Measurements from ENCODE around the gene MMP28. TPM values are rescaled to one million over a fixed set of nuclear protein-coding genes. Genes with fewer than 3 reads are reported as not detected.

Gene MMP28
- total and polyA plus RNA-seq, 10 of the 15 experiments (the other 5 are each of a cell fraction or from before 2014, with no cell fraction given) = not detected

DNA sequence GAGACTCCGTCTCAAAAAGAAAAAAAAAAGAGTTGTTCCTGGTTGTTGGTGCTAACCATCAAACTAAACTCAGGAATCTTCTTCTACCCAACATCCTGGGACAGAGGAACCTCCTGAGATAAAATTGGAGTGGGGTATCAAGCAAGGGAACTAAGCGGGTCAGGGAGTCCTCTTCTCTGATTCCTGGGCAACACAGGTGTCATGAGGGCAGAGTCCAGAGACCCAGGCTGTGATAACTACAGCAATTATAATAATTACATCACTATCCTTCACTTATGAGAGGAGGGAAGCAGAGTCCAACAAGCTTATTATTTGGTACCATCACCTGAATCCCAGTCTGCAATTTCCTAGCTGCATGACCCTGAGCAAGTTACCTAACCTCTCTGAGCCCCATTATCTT is 26.6 kb downstream of the MMP28 start:
- Histone ChIP-seq H3K27me3 (replicated peaks in 1 of 2; ENCODE audit: control insufficient read depth in 2 of 2, insufficient read depth in 2 of 2, low read length in 1 of 2) (peaks cover 4 to 6% of the 10 kb centered on the region in 2 experiments), H4K20me1 (ENCODE audit: control insufficient read depth, insufficient read depth) (no peaks in the 10 kb centered on the region), H3K27ac (ENCODE audit: control insufficient read depth, insufficient read depth) (no peak overlapping the region), H3K79me2 (ENCODE audit: control insufficient read depth, insufficient read depth, low read length) (no peaks in the 10 kb centered on the region), H3K9ac (ENCODE audit: control insufficient read depth, insufficient read depth, low read length) (no peak overlapping the region), H3K9me3 (replicated peaks; ENCODE audit: control insufficient read depth, insufficient read depth, low read length) (no peaks in the 10 kb centered on the region), H3K4me2 (ENCODE audit: control insufficient read depth, insufficient read depth) (no peak overlapping the region), H3K4me1 (ENCODE audit: control insufficient read depth, insufficient read depth, low read length) (peaks cover 5% of the 10 kb centered on the region), H3K4me3 (no peak overlapping the region), H3K36me3 (ENCODE audit: control insufficient read depth in 2 of 2, insufficient read depth in 2 of 2, low read length in 1 of 2) (no peaks in the 10 kb centered on the region), H2AFZ (ENCODE audit: control insufficient read depth, low read depth, low read length) (no peak overlapping the region)
- FAIRE-seq = no peak
- SMC1A ChIA-PET (ENCODE audit: uncharacterized antibody, unreplicated experiment) = no interaction called here
- CTCF ChIA-PET = interaction anchor here (0.9 to 2.3 kb wide), 3 partner anchors 19 to 40 kb away, joined by 3 to 8 read pairs (median 3); partner anchors contain the start of gene TAF15
- RAD21 ChIA-PET (ENCODE audit: unreplicated experiment) = no interaction called here
- DNase-seq (ENCODE audit: low read depth, low spot score) = no peak
- intact Hi-C loops (cut with micrococcal nuclease; ENCODE audit: unreplicated experiment) = no loop called here
- no peak for TF ChIP-seq CHD4 (IDR thresholded peaks at IDR 0.05)
- TF ChIP-seq HDGF (IDR thresholded peaks at IDR 0.05) = no peak
- no peak for TF ChIP-seq PAX8 (IDR thresholded peaks at IDR 0.05)
- no peak for TF ChIP-seq USF1 (IDR thresholded peaks at IDR 0.05; ENCODE audit: borderline replicate concordance, extremely low read length, insufficient read depth, low read depth, low read length)
- no peak for TF ChIP-seq RB1 (IDR thresholded peaks at IDR 0.05; ENCODE audit: borderline replicate concordance)
- TF ChIP-seq, protein P1, sequence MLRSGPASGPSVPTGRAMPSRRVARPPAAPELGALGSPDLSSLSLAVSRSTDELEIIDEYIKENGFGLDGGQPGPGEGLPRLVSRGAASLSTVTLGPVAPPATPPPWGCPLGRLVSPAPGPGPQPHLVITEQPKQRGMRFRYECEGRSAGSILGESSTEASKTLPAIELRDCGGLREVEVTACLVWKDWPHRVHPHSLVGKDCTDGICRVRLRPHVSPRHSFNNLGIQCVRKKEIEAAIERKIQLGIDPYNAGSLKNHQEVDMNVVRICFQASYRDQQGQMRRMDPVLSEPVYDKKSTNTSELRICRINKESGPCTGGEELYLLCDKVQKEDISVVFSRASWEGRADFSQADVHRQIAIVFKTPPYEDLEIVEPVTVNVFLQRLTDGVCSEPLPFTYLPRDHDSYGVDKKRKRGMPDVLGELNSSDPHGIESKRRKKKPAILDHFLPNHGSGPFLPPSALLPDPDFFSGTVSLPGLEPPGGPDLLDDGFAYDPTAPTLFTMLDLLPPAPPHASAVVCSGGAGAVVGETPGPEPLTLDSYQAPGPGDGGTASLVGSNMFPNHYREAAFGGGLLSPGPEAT (IDR thresholded peaks at IDR 0.05; ENCODE audit: low read depth) = no peak
- TF ChIP-seq GABPA (IDR thresholded peaks at IDR 0.05; ENCODE audit: low read depth) = no peak
- no peak for TF ChIP-seq NBN (IDR thresholded peaks at IDR 0.05)
- no peak for TF ChIP-seq SIN3A (IDR thresholded peaks at IDR 0.05; ENCODE audit: low read depth, low read length)
- TF ChIP-seq ATF3 (IDR thresholded peaks at IDR 0.05; ENCODE audit: borderline replicate concordance, extremely low read depth, low read depth, low read length) = no peak
- no peak for TF ChIP-seq RAD21 (IDR thresholded peaks at IDR 0.05; ENCODE audit: insufficient read depth, low read depth, low read length)
- TF ChIP-seq DPF2 (IDR thresholded peaks at IDR 0.05) = no peak
- no peak for TF ChIP-seq ZSCAN29 (IDR thresholded peaks at IDR 0.05)
- no peak for TF ChIP-seq IRF4 (IDR thresholded peaks at IDR 0.05; ENCODE audit: low read depth, low read length)
- no peak for TF ChIP-seq ATF2 (IDR thresholded peaks at IDR 0.05; ENCODE audit: low read length)
- no peak for TF ChIP-seq ZNF217 (IDR thresholded peaks at IDR 0.05)
- POLR2A ChIA-PET = no interaction called here
- no TSS peak for BruUV-seq (replicated peaks)
- ATAC-seq = no peak
- 72% methylated on average over 2 of the region's 2 CpGs for WGBS (ENCODE audit: insufficient coverage, insufficient replicate concordance, low lambda C conversion rate, missing lambda C conversion rate)
- in situ Hi-C loops (cut with MboI) = loop anchor here (5.0 kb wide), 1 partner anchor 39 kb away; the partner anchor contains the start of gene TAF15
